Caco-2 (cell line): ENCODE measurements around the gene TOR2A. TPM values are rescaled to one million over a fixed set of nuclear protein-coding genes. Genes with fewer than 3 reads are reported as not detected.

Source experiments
- BruUV-seq: library from RNA; stranded (reverse); fragments of 400-500 nt; replicated peaks from 2 replicates; lab custom pipeline; 2021; lab: Mats Ljungman, UMichigan
- CTCF ChIA-PET: fragments of 300-600 bp; sonication (Branson Sonifier 250); formaldehyde crosslinking; loops from one replicate; lab custom pipeline; 2022; ENCODE audit warnings: antibody characterized with exemption; lab: Charles Lee
- POLR2A ChIA-PET: fragments of 300-600 bp; sonication (Branson Sonifier 250); formaldehyde crosslinking; loops from one replicate; lab custom pipeline; 2022; ENCODE audit warnings: antibody characterized with exemption; lab: Charles Lee
- DNase-seq, 2 experiments: peaks; one replicate each; pipeline versions ENCODE4 v3.0.0 to v3.0.0-alpha.2; 2020 to 2022
- H3K27me3 ChIP-seq: replicated peaks from 2 replicates; pipeline ENCODE4 v1.6.0; 2011; ENCODE audit warnings: low read length; ENCODE audit not compliant: control insufficient read depth, insufficient read depth
- H3K36me3 ChIP-seq: 2 replicates; pipeline ENCODE4 v1.5.1; 2011; ENCODE audit warnings: low read length; ENCODE audit not compliant: control insufficient read depth, insufficient read depth
- H3K4me1 ChIP-seq: fragments of 250-450 bp; sonication (Bioruptor Pico); 2 replicates; pipeline ENCODE4 v1.5.1; 2020; ENCODE audit warnings: mild to moderate bottlenecking
- H3K4me3 ChIP-seq: 2 replicates; pipeline ENCODE4 v1.5.1; 2011; ENCODE audit warnings: low read depth, mild to moderate bottlenecking, control low read depth, low read length
- H3K9me3 ChIP-seq: fragments of 250-450 bp; sonication (Bioruptor Pico); 2 replicates; pipeline ENCODE4 v1.5.1; 2020; ENCODE audit warnings: mild to moderate bottlenecking, moderate library complexity
- H3K27ac Mint-ChIP-seq: one replicate; pipeline ENCODE4 v1.8.0; 2022; ENCODE audit warnings: mixed read lengths; ENCODE audit not compliant: unreplicated experiment
- H3K27me3 Mint-ChIP-seq: one replicate; pipeline ENCODE4 v1.8.0; 2022; ENCODE audit warnings: mixed read lengths; ENCODE audit not compliant: insufficient read depth, unreplicated experiment
- H3K36me3 Mint-ChIP-seq: one replicate; pipeline ENCODE4 v1.8.0; 2022; ENCODE audit warnings: mild to moderate bottlenecking, mixed read lengths; ENCODE audit not compliant: insufficient read depth, unreplicated experiment
- H3K4me1 Mint-ChIP-seq: one replicate; pipeline ENCODE4 v1.8.0; 2022; ENCODE audit warnings: low read depth, mixed read lengths; ENCODE audit not compliant: unreplicated experiment
- H3K4me3 Mint-ChIP-seq: one replicate; pipeline ENCODE4 v1.8.0; 2022; ENCODE audit warnings: mild to moderate bottlenecking, moderate library complexity, mixed read lengths; ENCODE audit not compliant: unreplicated experiment
- H3K9me3 Mint-ChIP-seq: one replicate; pipeline ENCODE4 v1.8.0; 2022; ENCODE audit warnings: mixed read lengths; ENCODE audit not compliant: unreplicated experiment
- CTCF ChIP-seq, 2 experiments: fragments of 200-600 bp in 1 of 2; IDR thresholded peaks; 1 replicate in 1 of 2; 2 replicates in 1 of 2; pipeline versions ENCODE4 v1.5.1 to v1.8.0; 2011 to 2022; ENCODE audit warnings: antibody characterized with exemption in 1 of 2, control low read depth in 1 of 2, inconsistent platforms in 1 of 2, low read depth in 1 of 2, low read length in 1 of 2, mild to moderate bottlenecking in 1 of 2, moderate library complexity in 1 of 2; ENCODE audit not compliant: insufficient read depth in 1 of 2, severe bottlenecking in 1 of 2, unreplicated experiment in 1 of 2
- intact Hi-C: fragments of 100-400 bp; cut with micrococcal nuclease; formaldehyde crosslinking; loops from one replicate; pipeline ENCODE4 v1.10.0; 2022; ENCODE audit not compliant: unreplicated experiment
- total RNA-seq: library from RNA; stranded (reverse); gene quantifications from 2 replicates; pipeline ENCODE4 v1.2.3, GENCODE V29; 2022

TOR2A gene
- total RNA-seq, 1 experiment from 2014 or later = 12.9 TPM

GRCh38 chr9:127693143-127693542 is 42.0 kb downstream of the TOR2A start:
- no peaks in the 10 kb centered on the region for H3K36me3 ChIP-seq
- no peak overlapping the region for H3K4me3 ChIP-seq
- no peaks in the 10 kb centered on the region for H3K4me1 ChIP-seq
- Mint-ChIP-seq H3K27me3 (no peaks in the 10 kb centered on the region), H3K4me3 (no peak overlapping the region), H3K9me3 (no peaks in the 10 kb centered on the region), H3K27ac (no peak overlapping the region), H3K36me3 (no peaks in the 10 kb centered on the region), H3K4me1 (no peaks in the 10 kb centered on the region)
- DNase-seq = no peak
- intact Hi-C loops = no loop called here
- H3K9me3 ChIP-seq = no peaks in the 10 kb centered on the region
- ChIA-PET POLR2A (no interaction called here), CTCF (no interaction called here)
- H3K27me3 ChIP-seq = no peaks in the 10 kb centered on the region
- no peak for TF ChIP-seq CTCF (IDR thresholded peaks at IDR 0.05; ENCODE audit: insufficient read depth in 1 of 2, low read depth in 1 of 2, low read length in 1 of 2, severe bottlenecking in 1 of 2, unreplicated experiment in 1 of 2)
- no TSS peak for BruUV-seq

GRCh38 chr9:127692071-127692470 is 43.0 kb downstream of the TOR2A start:
- H3K27ac Mint-ChIP-seq = no peak overlapping the region
- no peak overlapping the region for H3K4me3 ChIP-seq
- no peak overlapping the region for H3K4me3 Mint-ChIP-seq
- H3K9me3 Mint-ChIP-seq = no peaks in the 10 kb centered on the region
- no peak for DNase-seq
- H3K4me1 ChIP-seq = no peaks in the 10 kb centered on the region; the same call in 1 of the 2 replicates
- no peaks in the 10 kb centered on the region for H3K36me3 ChIP-seq
- H3K9me3 ChIP-seq = no peaks in the 10 kb centered on the region
- no peaks in the 10 kb centered on the region for H3K27me3 Mint-ChIP-seq
- H3K4me1 Mint-ChIP-seq = no peaks in the 10 kb centered on the region
- BruUV-seq = no TSS peak
- no peak for TF ChIP-seq CTCF (IDR thresholded peaks at IDR 0.05; ENCODE audit: insufficient read depth in 1 of 2, low read depth in 1 of 2, low read length in 1 of 2, severe bottlenecking in 1 of 2, unreplicated experiment in 1 of 2)
- no peaks in the 10 kb centered on the region for H3K27me3 ChIP-seq
- POLR2A ChIA-PET = no interaction called here
- CTCF ChIA-PET = interaction anchor here (2.0 kb wide), 1 partner anchor 43 kb away, joined by 7 read pairs; the partner anchor contains the start of gene TOR2A
- intact Hi-C loops = no loop called here
- H3K36me3 Mint-ChIP-seq = no peaks in the 10 kb centered on the region

GRCh38 chr9:127690735-127691134 is 44.4 kb downstream of the TOR2A start:
- intact Hi-C loops = no loop called here
- Histone ChIP-seq H3K9me3 (no peaks in the 10 kb centered on the region), H3K36me3 (no peaks in the 10 kb centered on the region), H3K4me3 (no peak overlapping the region), H3K4me1 (peaks cover 6% of the 10 kb centered on the region), H3K27me3 (no peaks in the 10 kb centered on the region)
- POLR2A ChIA-PET = no interaction called here
- H3K9me3 Mint-ChIP-seq = no peaks in the 10 kb centered on the region
- no TSS peak for BruUV-seq
- no peaks in the 10 kb centered on the region for H3K4me1 Mint-ChIP-seq
- CTCF ChIA-PET = interaction anchor here (0.7 to 2.0 kb wide), 2 partner anchors 37 to 44 kb away, joined by 7 to 13 read pairs; partner anchors contain the start of gene TOR2A
- no peak overlapping the region for H3K4me3 Mint-ChIP-seq
- no peaks in the 10 kb centered on the region for H3K27me3 Mint-ChIP-seq
- DNase-seq = no peak
- TF ChIP-seq CTCF (IDR thresholded peaks at IDR 0.05; ENCODE audit: insufficient read depth in 1 of 2, low read depth in 1 of 2, low read length in 1 of 2, severe bottlenecking in 1 of 2, unreplicated experiment in 1 of 2) = no peak
- H3K36me3 Mint-ChIP-seq = no peaks in the 10 kb centered on the region
- H3K27ac Mint-ChIP-seq = no peak overlapping the region
